ENCODE measurements around the gene FAM83G. TPM values are rescaled to one million over a fixed set of nuclear protein-coding genes. Genes with fewer than 3 reads are reported as not detected.

FAM83G gene
- total RNA-seq, 2 experiments from 2014 or later = 5.0 to 10.4 TPM

- Histone ChIP-seq H3K4me3 (ENCODE audit: low read depth, low read length, poor library complexity, severe bottlenecking) (no peak overlapping the region), H3K4me1 (ENCODE audit: insufficient read depth, low read length, poor library complexity, severe bottlenecking) (no peaks in the 10 kb centered on the region), H3K36me3 (ENCODE audit: insufficient read depth, low read length) (no peaks in the 10 kb centered on the region), H4K20me1 (ENCODE audit: insufficient read depth, low read length) (no peaks in the 10 kb centered on the region), H3K79me2 (ENCODE audit: insufficient read depth, low read depth, low read length) (no peaks in the 10 kb centered on the region), H2AFZ (ENCODE audit: low read length) (no peak overlapping the region; the same call in 1 of the 2 replicates), H3K9me2 (ENCODE audit: insufficient read depth, low read length) (no peaks in the 10 kb centered on the region), H3K9me3 (ENCODE audit: low read length) (no peaks in the 10 kb centered on the region), H3K27ac (ENCODE audit: low read depth, low read length, poor library complexity, severe bottlenecking) (no peak overlapping the region), H3K4me2 (ENCODE audit: low read length) (no peak overlapping the region)
- TF ChIP-seq EZH2phosphoT487 (IDR thresholded peaks at IDR 0.05; ENCODE audit: borderline replicate concordance, low read depth, low read length) (no peak), CTCF (conservative IDR thresholded peaks at IDR 0.05; ENCODE audit: low read length) (no peak)
- ChIA-PET CTCF (ENCODE audit: unreplicated experiment) (no interaction called here), POLR2A (interaction anchor here (0.9 to 1.1 kb wide), 2 partner anchors 11 to 16 kb away, joined by 3 to 4 read pairs; no protein-coding TSS in a partner anchor)
- intact Hi-C loops (cut with micrococcal nuclease; ENCODE audit: unreplicated experiment) = loop anchor here (10.0 kb wide), 1 partner anchor 66 kb away; the partner anchor contains the start of gene FAM83G
- no TSS peak for BruUV-seq (replicated peaks)
- no peak for DNase-seq (ENCODE audit: low spot score)
Observed at GRCh38 chr17:18938692-18939023, 65.9 kb downstream of the FAM83G start.

- Histone ChIP-seq H3K36me3 (ENCODE audit: insufficient read depth, low read length) (no peaks in the 10 kb centered on the region), H3K79me2 (ENCODE audit: insufficient read depth, low read depth, low read length) (no peaks in the 10 kb centered on the region), H2AFZ (ENCODE audit: low read length) (no peak overlapping the region), H3K9me2 (ENCODE audit: insufficient read depth, low read length) (no peaks in the 10 kb centered on the region), H3K9me3 (ENCODE audit: low read length) (no peaks in the 10 kb centered on the region), H3K27ac (ENCODE audit: low read depth, low read length, poor library complexity, severe bottlenecking) (no peak overlapping the region), H4K20me1 (ENCODE audit: insufficient read depth, low read length) (no peaks in the 10 kb centered on the region), H3K4me3 (ENCODE audit: low read depth, low read length, poor library complexity, severe bottlenecking) (no peak overlapping the region), H3K4me2 (ENCODE audit: low read length) (no peak overlapping the region), H3K4me1 (ENCODE audit: insufficient read depth, low read length, poor library complexity, severe bottlenecking) (no peaks in the 10 kb centered on the region)
- TF ChIP-seq CTCF (conservative IDR thresholded peaks at IDR 0.05; ENCODE audit: low read length) = no peak
- no peak for TF ChIP-seq EZH2phosphoT487 (IDR thresholded peaks at IDR 0.05; ENCODE audit: borderline replicate concordance, low read depth, low read length)
- no TSS peak for BruUV-seq (replicated peaks)
- ChIA-PET CTCF (ENCODE audit: unreplicated experiment) (no interaction called here), POLR2A (interaction anchor here (0.9 to 1.1 kb wide), 2 partner anchors 12 to 17 kb away, joined by 3 to 4 read pairs; no protein-coding TSS in a partner anchor)
- intact Hi-C loops (cut with micrococcal nuclease; ENCODE audit: unreplicated experiment) = loop anchor here (10.0 kb wide), 1 partner anchor 67 kb away; the partner anchor contains the start of gene FAM83G
- no peak for DNase-seq (ENCODE audit: low spot score)
Observed at GRCh38 chr17:18937981-18938691, 66.4 kb downstream of the FAM83G start.
